Sigmoid colon (tissue), 7 donors: ENCODE data around the gene PURA. TPM values are rescaled to one million over a fixed set of nuclear protein-coding genes. Genes with fewer than 3 reads are reported as not detected.
"Not testable (repeated sequence)": the region's sequence is repeated elsewhere in the genome, so short reads cannot be mapped to it uniquely, and the experiment has no call there.

Source experiments
- DNase-seq: peaks from one replicate; pipeline ENCODE4 v3.0.0-alpha.2; 2019
- H3K27ac ChIP-seq, 4 donors: fragments of 200-600 bp; sonication (generic); one replicate each; pipeline ENCODE4 v1.5.1; 2016 to 2019; ENCODE audit warnings: mild to moderate bottlenecking in 1 of 4
- H3K27me3 ChIP-seq, 3 donors: fragments of 200-600 bp; sonication (generic); one replicate each; pipeline ENCODE4 v1.5.1; 2019; ENCODE audit warnings: mild to moderate bottlenecking in 1 of 3
- H3K36me3 ChIP-seq, 4 donors: fragments of 200-600 bp; sonication (generic); one replicate each; pipeline ENCODE4 v1.5.1; 2016 to 2019
- H3K4me1 ChIP-seq, 4 donors: fragments of 200-600 bp; sonication (generic); one replicate each; pipeline ENCODE4 v1.5.1; 2017 to 2019
- H3K4me3 ChIP-seq, 4 donors: fragments of 200-600 bp; sonication (generic); one replicate each; pipeline ENCODE4 v1.5.1; 2017 to 2019; ENCODE audit warnings: mild to moderate bottlenecking in 2 of 4, moderate library complexity in 1 of 4
- H3K9me3 ChIP-seq, 4 donors: fragments of 200-600 bp in 3 of 4; sonication (generic) in 3 of 4; one replicate each; pipeline versions ENCODE4 v1.5.1 to v1.6.1; 2013 to 2019
- CTCF ChIP-seq, 4 experiments: fragments of 450-650 bp in 3 of 4; fragments of 200-600 bp in 1 of 4; IDR thresholded peaks; one replicate each; pipeline ENCODE4 v1.5.1; 2016 to 2019; ENCODE audit warnings: antibody characterized with exemption in 4 of 4, mild to moderate bottlenecking in 3 of 4, moderate library complexity in 2 of 4
- EP300 ChIP-seq, 4 donors: sonication (generic); formaldehyde crosslinking; IDR thresholded peaks; one replicate each; pipeline ENCODE4 v1.6.1; 2017; ENCODE audit warnings: antibody characterized with exemption in 4 of 4
- POLR2A ChIP-seq, 2 donors: fragments of 450-650 bp; IDR thresholded peaks; one replicate each; pipeline ENCODE4 v1.6.1; 2016; ENCODE audit warnings: antibody characterized with exemption in 2 of 2, mild to moderate bottlenecking in 2 of 2, moderate library complexity in 2 of 2
- POLR2AphosphoS5 ChIP-seq, 4 donors: sonication (generic); formaldehyde crosslinking; IDR thresholded peaks; one replicate each; pipeline ENCODE4 v1.6.1; 2017; ENCODE audit warnings: antibody characterized with exemption in 4 of 4
- WGBS, 2 donors: extraction: QIAGEN DNeasy Blood & Tissue Kit; methylation state at CpG; one replicate each; pipeline ENCODE4 v1.1.7; 2013; 5-methylcytosine and 5-hydroxymethylcytosine counted together
- intact Hi-C: fragments of 100-400 bp; cut with DNase I; formaldehyde crosslinking; loops from one replicate; pipeline ENCODE4 v1.15.1; 2023
- polyA plus RNA-seq, 3 donors: library from polyadenylated mRNA; stranded (reverse); fragments of 200-250 nt; gene quantifications; one replicate each; pipeline ENCODE4 v1.2.3, GENCODE V29; 2013
- total RNA-seq, 4 donors: library from RNA; depleted of rRNA; stranded (reverse); fragments of >200 nt; gene quantifications; one replicate each; pipeline ENCODE4 v1.1.0, GENCODE V29; 2016
- donor health status: healthy with polysubstance abuse.
- donor health status: Bipolar disorder and iron deficiency.
- donor health status: healthy.

Gene PURA
- total and polyA plus RNA-seq, 7 donors: 3.6 to 59.8 (median 36.4) TPM

DNA sequence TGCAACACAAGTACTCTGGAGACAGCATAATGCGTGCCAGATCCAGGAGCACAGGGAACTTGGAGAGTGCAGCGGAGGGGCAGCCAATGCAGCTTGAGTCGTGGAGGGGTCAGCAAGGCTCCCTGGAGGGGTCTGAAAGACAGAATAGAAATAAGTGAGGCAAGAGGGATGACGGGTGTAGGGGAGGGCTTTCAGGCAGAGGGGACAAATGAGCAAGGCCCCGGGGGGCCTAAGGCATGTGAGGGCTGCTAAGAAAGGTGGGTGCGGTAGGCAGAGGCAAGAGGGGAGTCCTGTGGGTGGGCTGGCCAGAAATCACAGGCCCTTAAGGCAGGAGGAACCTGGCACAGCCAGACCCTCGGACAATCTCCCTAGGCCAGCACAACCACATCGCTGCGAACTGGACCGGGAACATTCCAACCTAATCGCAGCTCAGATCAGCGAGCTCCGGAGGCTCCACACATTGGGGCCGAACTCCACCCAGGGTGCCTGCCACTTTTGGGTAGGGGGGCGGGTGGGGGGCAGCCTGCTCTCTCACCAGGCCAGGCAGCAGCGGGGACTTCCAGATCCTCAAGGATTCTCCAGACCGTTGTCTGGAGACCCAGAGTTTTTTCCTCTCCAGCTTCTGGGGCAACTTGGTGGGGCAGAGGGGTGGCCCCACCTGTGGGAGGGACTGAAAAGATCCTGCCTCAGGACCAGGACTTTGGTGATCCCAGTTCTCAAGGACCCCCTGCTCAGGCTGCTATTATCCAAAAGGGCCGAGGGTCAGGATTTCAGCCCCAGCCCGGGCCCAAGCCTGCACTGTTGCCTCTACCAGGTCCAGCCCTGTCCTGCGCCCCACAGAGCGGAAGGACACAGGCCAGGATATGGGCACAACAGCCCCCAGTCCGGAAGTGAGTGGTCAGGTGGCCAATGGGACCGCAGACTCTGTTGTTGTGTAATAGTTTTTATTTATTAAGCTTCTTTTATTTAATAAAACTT lies 38.4 kb downstream of the PURA start:
- DNase-seq: no peak
- TF ChIP-seq POLR2A (IDR thresholded peaks at IDR 0.05) (no peak), POLR2AphosphoS5 (IDR thresholded peaks at IDR 0.05) (no peak), CTCF (IDR thresholded peaks at IDR 0.05) (no peak), EP300 (IDR thresholded peaks at IDR 0.05) (no peak)
- Histone ChIP-seq H3K36me3 (no peaks in the 10 kb centered on the region), H3K27ac (no peak overlapping the region), H3K27me3 (no peaks in the 10 kb centered on the region), H3K4me3 (no peak overlapping the region), H3K9me3 (no peaks in the 10 kb centered on the region), H3K4me1 (peaks cover 0 to 13% (median 6%) of the 10 kb centered on the region in 4 donors)
- 82 to 89% methylated on average over 23 of the region's 23 CpGs for WGBS, 2 donors
- intact Hi-C loops: no loop called here

GRCh38 chr5:140153255-140153654 lies 39.3 kb downstream of the PURA start:
- intact Hi-C loops: no loop called here
- H3K27me3 ChIP-seq: no peaks in the 10 kb centered on the region
- no peak for DNase-seq
- no peaks in the 10 kb centered on the region for H3K9me3 ChIP-seq
- no peak overlapping the region for H3K27ac ChIP-seq
- no peak overlapping the region for H3K4me3 ChIP-seq
- H3K4me1 ChIP-seq: peaks cover 0 to 16% (median 7%) of the 10 kb centered on the region in 4 donors
- WGBS, 2 donors: 66 to 78% methylated on average over 7 of the region's 7 CpGs
- TF ChIP-seq CTCF (IDR thresholded peaks at IDR 0.05) (no peak), EP300 (IDR thresholded peaks at IDR 0.05) (no peak), POLR2A (IDR thresholded peaks at IDR 0.05) (no peak), POLR2AphosphoS5 (IDR thresholded peaks at IDR 0.05) (no peak)
- no peaks in the 10 kb centered on the region for H3K36me3 ChIP-seq

GRCh38 chr5:140153905-140154304 lies 40.0 kb downstream of the PURA start:
- no peak for DNase-seq
- Histone ChIP-seq H3K4me1 (peaks cover 0 to 16% (median 7%) of the 10 kb centered on the region in 4 donors), H3K9me3 (no peaks in the 10 kb centered on the region), H3K36me3 (no peaks in the 10 kb centered on the region), H3K4me3 (no peak overlapping the region), H3K27me3 (no peaks in the 10 kb centered on the region), H3K27ac (no peak overlapping the region)
- 76 to 85% methylated on average over 8 of the region's 8 CpGs for WGBS, 2 donors
- no peak for TF ChIP-seq EP300 (IDR thresholded peaks at IDR 0.05)
- no peak for TF ChIP-seq POLR2AphosphoS5 (IDR thresholded peaks at IDR 0.05)
- intact Hi-C loops: no loop called here

DNA sequence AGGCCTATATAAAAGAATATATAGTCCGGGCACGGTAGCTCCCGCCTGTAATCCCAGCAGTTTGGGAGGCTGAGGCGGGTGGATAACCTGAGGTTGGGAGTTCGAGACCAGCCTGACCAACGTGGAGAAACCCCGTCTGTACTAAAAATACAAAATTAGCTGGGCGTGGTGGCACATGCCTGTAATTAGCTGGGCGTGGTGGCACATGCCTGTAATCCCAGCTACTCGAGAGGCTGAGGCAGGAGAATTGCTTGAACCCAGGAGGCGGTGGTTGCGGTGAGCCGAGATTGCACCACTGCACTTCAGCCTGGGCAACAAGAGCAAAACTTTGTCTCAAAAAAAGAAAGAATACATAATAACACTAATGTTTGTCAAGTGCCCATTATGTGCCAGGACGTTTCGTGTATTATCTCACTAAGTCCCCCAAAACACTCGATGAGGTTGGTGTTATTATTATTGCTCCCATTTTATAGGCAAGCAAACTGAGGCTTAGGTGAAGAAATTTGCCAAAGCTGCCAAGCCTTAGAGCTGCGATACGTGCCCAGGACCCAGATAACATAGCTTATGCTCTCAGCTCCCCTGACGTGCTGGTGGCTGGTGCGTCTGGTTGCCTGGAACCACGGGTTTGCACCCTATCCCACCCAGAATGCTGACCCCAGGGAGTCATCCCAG lies 40.9 kb downstream of the PURA start:
- not testable (repeated sequence) for H3K27ac ChIP-seq, DNase-seq, H3K27me3 ChIP-seq, H3K4me3 ChIP-seq, H3K36me3 ChIP-seq, H3K9me3 ChIP-seq
- 46 to 78% methylated on average over 21 of the region's 21 CpGs for WGBS, 2 donors
- peaks cover 0 to 16% (median 7%) of the 10 kb centered on the region in 4 donors for H3K4me1 ChIP-seq
- intact Hi-C loops: loop anchor here (5.0 kb wide), 1 partner anchor 188 kb away; no protein-coding TSS in a partner anchor

GRCh38 chr5:140157032-140157781 lies 43.3 kb downstream of the PURA start:
- H3K9me3 ChIP-seq: no peaks in the 10 kb centered on the region
- 5% methylated on average over 30 of the region's 30 CpGs for WGBS, 2 donors
- H3K36me3 ChIP-seq: no peaks in the 10 kb centered on the region
- H3K27me3 ChIP-seq: no peaks in the 10 kb centered on the region
- TF ChIP-seq CTCF (IDR thresholded peaks at IDR 0.05): peak; percentile 75 to 95 (median 90)
- TF ChIP-seq EP300 (IDR thresholded peaks at IDR 0.05): no peak
- TF ChIP-seq POLR2A (IDR thresholded peaks at IDR 0.05): no peak
- TF ChIP-seq POLR2AphosphoS5 (IDR thresholded peaks at IDR 0.05): peak in 1 of 4 donors; percentile 1
- intact Hi-C loops: loop anchor here (1.0 to 5.0 kb wide), 2 partner anchors 84 to 190 kb away; no protein-coding TSS in a partner anchor
- H3K4me3 ChIP-seq: peak overlapping the region; percentile 10 to 42 (median 35)
- H3K4me1 ChIP-seq: peaks cover 0 to 16% (median 7%) of the 10 kb centered on the region in 4 donors
- peak overlapping the region; percentile 7 to 61 (median 27) for H3K27ac ChIP-seq
- peak; percentile 93 for DNase-seq
